H1 (cell line): ENCODE results near the gene DYNLRB1. TPM values are rescaled to one million over a fixed set of nuclear protein-coding genes. Genes with fewer than 3 reads are reported as not detected.

Source experiments
- CBX8 ChIP-seq: fragments of 300-800, 300-1000 bp; sonication (generic); IDR thresholded peaks from 2 replicates; pipeline ENCODE4 v1.7.1; 2016; ENCODE audit warnings: low read depth, low read length, borderline replicate concordance
- GABPA ChIP-seq: IDR thresholded peaks from 2 replicates; pipeline ENCODE4 v1.6.1; 2011; ENCODE audit warnings: mild to moderate bottlenecking, low read length, moderate library complexity, borderline replicate concordance; ENCODE audit not compliant: insufficient read depth
- HDAC2 ChIP-seq, 2 experiments: fragments of 300-600 bp in 1 of 2; sonication (generic) in 1 of 2; IDR thresholded peaks; 2 replicates each; pipeline ENCODE4 v1.6.1; 2011 to 2012; ENCODE audit warnings: low read depth in 2 of 2, low read length in 2 of 2, mild to moderate bottlenecking in 2 of 2, moderate library complexity in 2 of 2, borderline replicate concordance in 1 of 2, inconsistent platforms in 1 of 2
- NANOG ChIP-seq: IDR thresholded peaks from 2 replicates; pipeline ENCODE4 v1.6.1; 2011; ENCODE audit warnings: low read length, low read depth, mild to moderate bottlenecking, inconsistent platforms; ENCODE audit not compliant: insufficient read depth, poor library complexity, severe bottlenecking
- PHF8 ChIP-seq: fragments of 200-600 bp; sonication (generic); conservative IDR thresholded peaks from 2 replicates; pipeline ENCODE4 v1.7.1; 2012; ENCODE audit warnings: low read depth, mild to moderate bottlenecking, inconsistent platforms, low read length, moderate library complexity
- POLR2A ChIP-seq, 2 experiments: IDR thresholded peaks; 1 replicate in 1 of 2; 2 replicates in 1 of 2; pipeline ENCODE4 v1.6.1; 2011; ENCODE audit warnings: low read depth in 2 of 2, low read length in 2 of 2, mild to moderate bottlenecking in 2 of 2; ENCODE audit errors: control extremely low read depth in 1 of 2
- POU5F1 ChIP-seq: IDR thresholded peaks from 2 replicates; pipeline ENCODE4 v1.6.1; 2011; ENCODE audit warnings: low read depth, mild to moderate bottlenecking, low read length, moderate library complexity
- RBBP5 ChIP-seq: IDR thresholded peaks from 2 replicates; pipeline ENCODE4 v1.7.1; 2012; ENCODE audit warnings: low read depth, mild to moderate bottlenecking, inconsistent platforms, low read length, moderate library complexity, borderline replicate concordance
- RXRA ChIP-seq: IDR thresholded peaks from 2 replicates; pipeline ENCODE4 v1.6.1; 2011; ENCODE audit warnings: low read depth, mild to moderate bottlenecking, low read length, moderate library complexity; ENCODE audit not compliant: insufficient read depth
- SIRT6 ChIP-seq: IDR thresholded peaks from one replicate; pipeline ENCODE4 v1.7.1; 2012; ENCODE audit warnings: low read length, inconsistent platforms
- SUZ12 ChIP-seq: fragments of 200-600 bp; sonication (generic); IDR thresholded peaks from 2 replicates; pipeline ENCODE4 v1.6.1; 2012; ENCODE audit warnings: mild to moderate bottlenecking, inconsistent platforms, low read length, moderate library complexity, mixed read lengths
- TBP ChIP-seq: IDR thresholded peaks from 2 replicates; pipeline ENCODE4 v1.6.1; 2011; ENCODE audit warnings: low read depth, low read length, improper control_type of control experiment
- TEAD4 ChIP-seq: IDR thresholded peaks from 2 replicates; pipeline ENCODE4 v1.6.1; 2012; ENCODE audit warnings: low read depth, low read length, inconsistent platforms, mixed read lengths
- polyA plus RNA-seq, 7 experiments: library from polyadenylated mRNA; depleted of rRNA in 3 of 7; stranded (reverse) in 5 of 7; unstranded in 2 of 7; fragments of >200 nt in 5 of 7; fragments of 200-250 nt in 2 of 7; gene quantifications; 1 replicate in 5 of 7; 2 replicates in 1 of 7; 4 replicates in 1 of 7; pipeline versions ENCODE4 v1.2.1 to v1.2.3, GENCODE V29; 2011 to 2013; ENCODE audit warnings: missing spikeins in 2 of 7, mixed read lengths in 2 of 7
- total RNA-seq: library from RNA; stranded (reverse); fragmentation: NEBNext Ultra II Directional; extraction: Animal tissue kit (Norgen Biotek cat#: 25700); gene quantifications from 2 replicates; pipeline ENCODE4 v1.2.1, GENCODE V29; 2021
- TF ChIP-seq, protein P1 (sequence below): IDR thresholded peaks from 2 replicates; pipeline ENCODE4 v1.6.1; 2011; ENCODE audit warnings: low read length, improper control_type of control experiment
- TF ChIP-seq, protein P2 (sequence below): IDR thresholded peaks from 2 replicates; pipeline ENCODE4 v1.6.1; 2012; ENCODE audit warnings: low read length, inconsistent platforms

DYNLRB1 gene
- total and polyA plus RNA-seq, 2 of the 8 experiments (the other 6 are each of a cell fraction or from before 2014, with no cell fraction given): 109 to 214 TPM

DNA sequence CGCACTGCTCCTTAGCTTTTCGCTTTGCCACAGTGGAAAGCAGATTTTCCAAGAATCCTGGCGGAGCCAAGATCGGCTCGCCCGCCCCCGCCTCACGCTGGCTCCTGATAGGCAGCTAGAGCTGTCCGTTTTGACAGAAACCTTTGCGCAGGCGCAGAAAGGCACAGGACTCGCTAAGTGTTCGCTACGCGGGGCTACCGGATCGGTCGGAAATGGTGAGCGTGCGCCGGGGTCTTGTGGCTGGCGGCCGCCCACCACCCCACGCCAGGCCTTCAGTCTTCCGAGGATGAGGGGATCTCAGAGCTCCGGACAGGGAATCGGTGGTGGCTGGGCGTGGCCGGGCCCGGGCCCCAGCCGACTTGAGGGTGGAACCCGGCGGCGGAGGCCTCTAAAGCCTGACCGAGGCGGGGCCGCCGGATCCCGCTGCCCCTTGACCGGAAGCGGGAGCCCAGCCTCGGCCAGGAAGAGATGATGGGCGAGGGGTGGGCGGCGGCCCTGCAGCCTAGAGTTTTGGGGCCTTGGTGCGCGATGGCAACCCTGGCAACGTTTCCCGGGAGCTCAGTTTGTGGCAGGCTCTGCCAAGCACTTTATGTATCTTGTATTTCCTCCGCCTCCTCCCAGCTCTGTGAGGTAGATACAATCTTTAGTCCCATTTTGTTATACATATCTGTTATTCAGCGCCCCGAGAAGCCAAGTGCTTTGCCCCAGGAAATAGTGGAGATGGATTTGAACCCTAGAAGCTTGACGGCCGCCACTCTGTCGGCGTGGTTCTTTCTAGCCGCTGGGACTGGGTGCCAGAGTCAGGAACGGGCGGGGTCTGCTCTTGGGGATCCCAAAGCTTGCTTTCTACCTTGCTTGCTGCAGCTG is at the start of gene DYNLRB1 (continued):
- TF ChIP-seq HDAC2 (IDR thresholded peaks at IDR 0.05; ENCODE audit: borderline replicate concordance in 1 of 2, low read depth in 2 of 2, low read length in 2 of 2): 0 out of 4 replicates have a peak, but pooled peaks of 1 of the 2 experiments have one; percentile 54
- TF ChIP-seq RXRA: no peak
- TF ChIP-seq POLR2A (IDR thresholded peaks at IDR 0.05; ENCODE audit: control extremely low read depth in 1 of 2, low read depth in 2 of 2, low read length in 2 of 2): peak; percentile 76 to 77
- no peak; the same call in 1 of the 2 replicates for TF ChIP-seq RBBP5
- TF ChIP-seq, protein P1, sequence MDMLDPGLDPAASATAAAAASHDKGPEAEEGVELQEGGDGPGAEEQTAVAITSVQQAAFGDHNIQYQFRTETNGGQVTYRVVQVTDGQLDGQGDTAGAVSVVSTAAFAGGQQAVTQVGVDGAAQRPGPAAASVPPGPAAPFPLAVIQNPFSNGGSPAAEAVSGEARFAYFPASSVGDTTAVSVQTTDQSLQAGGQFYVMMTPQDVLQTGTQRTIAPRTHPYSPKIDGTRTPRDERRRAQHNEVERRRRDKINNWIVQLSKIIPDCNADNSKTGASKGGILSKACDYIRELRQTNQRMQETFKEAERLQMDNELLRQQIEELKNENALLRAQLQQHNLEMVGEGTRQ: no peak
- no peak for TF ChIP-seq NANOG
- TF ChIP-seq, protein P2, sequence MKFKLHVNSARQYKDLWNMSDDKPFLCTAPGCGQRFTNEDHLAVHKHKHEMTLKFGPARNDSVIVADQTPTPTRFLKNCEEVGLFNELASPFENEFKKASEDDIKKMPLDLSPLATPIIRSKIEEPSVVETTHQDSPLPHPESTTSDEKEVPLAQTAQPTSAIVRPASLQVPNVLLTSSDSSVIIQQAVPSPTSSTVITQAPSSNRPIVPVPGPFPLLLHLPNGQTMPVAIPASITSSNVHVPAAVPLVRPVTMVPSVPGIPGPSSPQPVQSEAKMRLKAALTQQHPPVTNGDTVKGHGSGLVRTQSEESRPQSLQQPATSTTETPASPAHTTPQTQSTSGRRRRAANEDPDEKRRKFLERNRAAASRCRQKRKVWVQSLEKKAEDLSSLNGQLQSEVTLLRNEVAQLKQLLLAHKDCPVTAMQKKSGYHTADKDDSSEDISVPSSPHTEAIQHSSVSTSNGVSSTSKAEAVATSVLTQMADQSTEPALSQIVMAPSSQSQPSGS: no peak
- TF ChIP-seq GABPA: peak; percentile 60
- peak; percentile 92 for TF ChIP-seq PHF8
- no peak for TF ChIP-seq POU5F1
- TF ChIP-seq SUZ12: no peak
- TF ChIP-seq SIRT6: no peak
- no peak for TF ChIP-seq TEAD4
- no peak for TF ChIP-seq CBX8
- TF ChIP-seq TBP: peak; percentile 61; the same call in 1 of the 2 replicates
